ENCODE data around the gene RFNG.
A peak's percentile ranks its signal among the peaks of the same experiment; 100 is the strongest.
"Not testable (repeated sequence)": the region's sequence is repeated elsewhere in the genome, so short reads cannot be mapped to it uniquely, and the experiment has no call there.

RFNG gene

GRCh38 chr17:82045936-82046484, 5.6 kb downstream of the RFNG start:
- no peak for DNase-seq (ENCODE audit: low read depth in 4 of 4, low spot score in 1 of 4)

- DNase-seq (ENCODE audit: low read depth in 4 of 4, low spot score in 1 of 4) = no peak
Measured at GRCh38 chr17:82043507-82043906, 8.1 kb downstream of the RFNG start.

GRCh38 chr17:82042649-82043048, 9.0 kb downstream of the RFNG start:
- no peak for DNase-seq (ENCODE audit: low read depth in 4 of 4, low spot score in 1 of 4)

GRCh38 chr17:82041144-82041814, 10.3 kb downstream of the RFNG start:
- DNase-seq (ENCODE audit: low read depth in 4 of 4, low spot score in 1 of 4) = no peak

GRCh38 chr17:82039695-82040299, 11.8 kb downstream of the RFNG start:
- no peak for DNase-seq (ENCODE audit: low read depth in 4 of 4, low spot score in 1 of 4)

GRCh38 chr17:82038796-82039409, 12.7 kb downstream of the RFNG start:
- not testable (repeated sequence) for DNase-seq (ENCODE audit: low read depth in 4 of 4, low spot score in 1 of 4)

GRCh38 chr17:82037889-82038195, 13.8 kb downstream of the RFNG start:
- no peak for DNase-seq (ENCODE audit: low read depth in 4 of 4, low spot score in 1 of 4)

GRCh38 chr17:82037092-82037888, 14.3 kb downstream of the RFNG start, which contains the start of gene DCXR:
DCXR (minus strand) TSS chr17:82037697; CDS start chr17:82037682, 15 bp downstream.
- peak; percentile 81 to 98 (median 88) for DNase-seq (ENCODE audit: low read depth in 4 of 4, low spot score in 1 of 4)

- no peak for DNase-seq (ENCODE audit: low read depth in 4 of 4, low spot score in 1 of 4)
Measured at GRCh38 chr17:82036634-82037091, 14.9 kb downstream of the RFNG start.

- no peak for DNase-seq (ENCODE audit: low read depth in 4 of 4, low spot score in 1 of 4)
Measured at GRCh38 chr17:82035956-82036633, 15.5 kb downstream of the RFNG start.

- DNase-seq (ENCODE audit: low read depth in 4 of 4, low spot score in 1 of 4) = no peak
Measured at GRCh38 chr17:82035488-82035887, 16.1 kb downstream of the RFNG start.

- DNase-seq (ENCODE audit: low read depth in 4 of 4, low spot score in 1 of 4) = no peak
Measured at GRCh38 chr17:82034371-82035011, 17.1 kb downstream of the RFNG start.

GRCh38 chr17:82033359-82034085, 18.1 kb downstream of the RFNG start:
- DNase-seq (ENCODE audit: low read depth in 4 of 4, low spot score in 1 of 4) = no peak

GRCh38 chr17:82031885-82032627, 19.6 kb downstream of the RFNG start:
- DNase-seq (ENCODE audit: low read depth in 4 of 4, low spot score in 1 of 4) = peak in 1 of 4 experiments; percentile 48

GRCh38 chr17:82031303-82031884, 20.2 kb downstream of the RFNG start, which contains the start of gene RAC3:
RAC3 (plus strand) TSS chr17:82031678; CDS start chr17:82031762, 84 bp downstream.
- no peak for DNase-seq (ENCODE audit: low read depth in 4 of 4, low spot score in 1 of 4)

- DNase-seq (ENCODE audit: low read depth in 4 of 4, low spot score in 1 of 4) = peak; percentile 55 to 78 (median 70)
Measured at GRCh38 chr17:82030470-82031302, 20.9 kb downstream of the RFNG start.

- DNase-seq (ENCODE audit: low read depth in 4 of 4, low spot score in 1 of 4) = no peak
Measured at GRCh38 chr17:82029990-82030469, 21.6 kb downstream of the RFNG start.

All from stimulated activated CD4-positive, alpha-beta T cell treated with anti-CD3 and anti-CD28 coated beads, Interleukin-1b, Interleukin-23, amount 100 ng/mL, for 24 hours (primary cell).